ENCODE data around the gene SFTA2. TPM values are rescaled to one million over a fixed set of nuclear protein-coding genes. Genes with fewer than 3 reads are reported as not detected.

SFTA2 gene
- not detected in 2 replicates for total RNA-seq

GRCh38 chr6:30931969-30932645 is at the start of gene SFTA2:
SFTA2 (minus strand) TSS chr6:30932170; CDS start chr6:30932096, 74 bp downstream.

DNA sequence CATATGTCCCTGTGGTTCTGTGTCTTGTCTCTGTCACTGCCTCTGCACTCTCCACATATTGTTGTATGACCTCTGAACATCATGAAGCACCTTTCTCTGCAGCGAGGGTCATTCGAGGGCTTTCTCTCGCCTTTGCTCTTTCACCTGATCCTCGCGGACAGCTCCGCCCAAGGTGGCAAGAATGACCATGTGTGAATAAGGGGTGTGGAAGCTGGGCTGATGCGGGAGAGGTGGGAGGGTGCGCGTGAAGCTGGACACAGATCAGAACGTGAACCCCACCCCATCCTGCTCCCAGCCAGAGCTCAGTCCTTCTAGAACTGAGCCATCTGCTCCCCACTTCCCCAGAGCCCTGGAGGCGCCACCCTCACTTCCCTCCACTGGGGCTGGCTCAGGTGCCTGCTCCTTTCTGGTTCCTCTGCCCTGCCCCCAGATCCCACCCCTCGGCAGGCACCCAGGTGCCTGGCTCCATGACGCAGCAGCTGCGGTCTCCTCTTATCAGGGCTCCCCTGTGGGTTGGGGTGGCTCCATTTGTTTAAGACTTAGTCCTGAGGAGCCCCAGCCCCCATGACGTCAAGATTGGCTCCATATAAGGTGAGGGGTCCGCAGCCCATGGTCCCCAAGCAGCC is 8.5 kb upstream of the SFTA2 start, which contains the start of gene MUCL3:
Gene MUCL3 (plus strand): TSS at position 613 of the 626 bp plus-strand sequence. CDS start 27 bp downstream, outside the sequence.

DNA sequence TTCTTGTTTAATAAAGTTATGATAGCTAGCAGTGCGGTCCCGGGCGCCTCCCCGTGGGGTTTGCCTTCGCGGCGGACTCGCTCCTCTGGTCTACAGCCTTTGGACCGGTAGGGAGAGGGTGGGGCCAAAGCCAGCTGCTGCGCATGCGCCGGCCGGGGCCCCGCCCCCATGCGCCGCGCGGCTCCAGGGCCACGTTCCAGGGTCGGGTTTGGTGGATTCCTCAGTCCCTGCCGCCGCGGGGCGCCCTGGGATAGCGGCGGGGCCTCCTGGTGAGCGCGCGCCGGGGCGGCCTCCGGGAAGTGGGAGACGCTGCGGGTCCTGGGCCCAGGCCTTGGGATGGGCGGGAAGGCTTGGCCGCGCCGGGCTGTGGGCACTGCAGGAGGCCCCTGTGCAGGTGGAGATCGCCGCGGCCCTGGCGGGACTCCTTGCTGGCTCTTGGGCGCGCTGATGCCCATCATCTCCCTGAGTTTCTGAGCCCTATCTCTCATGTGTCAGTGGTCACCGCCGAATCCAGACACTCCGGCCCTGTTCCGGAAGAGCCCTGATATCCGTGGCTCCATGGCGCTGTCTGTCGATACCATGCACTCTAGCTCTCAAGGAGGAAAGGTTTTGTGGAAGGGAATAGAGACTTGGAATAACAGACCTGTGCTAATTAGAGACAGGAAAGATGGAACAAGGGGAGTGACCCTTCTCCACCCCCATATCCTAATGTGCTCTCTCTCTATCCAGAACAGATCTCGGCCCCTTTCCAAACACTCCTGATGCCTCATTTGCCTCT is 17.7 kb downstream of the SFTA2 start, which contains the start of gene VARS2:
Gene VARS2 (plus strand): TSS at position 163 of the 778 bp plus-strand sequence. CDS start 599 bp downstream, at position 762.

DNA sequence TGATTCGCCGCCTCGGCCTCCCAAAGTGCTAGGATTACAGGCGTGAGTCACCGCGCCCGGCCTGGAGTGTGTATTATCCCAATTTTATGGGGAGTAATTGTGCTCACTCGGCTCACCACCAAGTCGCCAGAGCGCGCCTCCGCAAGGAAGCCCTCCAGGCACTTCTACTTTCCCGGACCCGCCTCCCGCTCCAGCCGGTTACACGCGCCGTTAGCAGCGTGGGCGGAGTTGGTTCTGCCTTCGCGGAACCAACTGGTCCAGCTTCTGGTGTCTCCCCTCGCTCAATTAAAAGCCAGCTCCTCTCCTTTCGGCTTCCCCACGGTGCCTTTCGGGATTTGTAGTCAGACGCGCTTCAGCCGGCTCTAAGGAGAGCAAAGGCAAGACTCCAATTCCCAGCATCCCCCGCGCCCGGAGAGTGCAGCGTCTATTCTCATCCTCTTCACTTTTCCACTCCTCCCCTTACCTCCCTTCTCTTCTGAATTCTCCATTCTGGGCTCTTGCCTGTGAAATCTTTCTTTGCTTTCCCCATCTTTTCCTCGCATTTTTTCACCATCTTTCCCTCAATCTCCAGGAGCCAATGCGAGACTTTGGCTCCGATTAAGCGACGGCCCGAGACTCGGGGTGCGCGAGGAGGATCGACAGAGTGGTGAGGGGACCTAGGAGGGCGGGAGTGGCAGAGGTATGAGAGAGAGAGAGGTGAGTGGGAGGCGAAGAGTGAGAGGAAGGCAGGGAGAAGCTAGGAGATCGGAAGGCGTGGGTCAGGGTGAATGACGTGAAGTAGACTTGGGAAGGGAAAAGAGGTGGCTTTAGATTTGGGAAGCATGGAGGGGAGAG is 24.0 kb downstream of the SFTA2 start, which contains the start of gene GTF2H4:
Gene GTF2H4 (plus strand): TSS at position 450 of the 834 bp plus-strand sequence.

GRCh38 chr6:30883685-30884520 is 48.1 kb downstream of the SFTA2 start, which contains the start of gene DDR1:
DDR1 (plus strand) TSS chr6:30884519; CDS start chr6:30888730, 4,211 bp downstream.

Other genes starting within 250 kb of the SFTA2 start
- gene PPP1R18, start 245.5 kb downstream of the SFTA2 start, total RNA-seq = 58.6 and 62.5 TPM in 2 replicates
- 21.0 and 24.1 TPM in 2 replicates for gene NRM, start 241.2 kb downstream of the SFTA2 start, total RNA-seq
- 9.8 and 11.6 TPM in 2 replicates for gene MDC1, start 214.9 kb downstream of the SFTA2 start, total RNA-seq
- gene TUBB, start 211.8 kb downstream of the SFTA2 start, total RNA-seq = 2,052 and 2,194 TPM in 2 replicates
- gene FLOT1, start 189.5 kb downstream of the SFTA2 start, total RNA-seq = 178 and 180 TPM in 2 replicates
- 56.9 and 75.8 TPM in 2 replicates for gene IER3, start 187.6 kb downstream of the SFTA2 start, total RNA-seq
- gene DDR1, start 47.7 kb downstream of the SFTA2 start, total RNA-seq = 12.3 and 13.1 TPM in 2 replicates
- gene GTF2H4, start 24.0 kb downstream of the SFTA2 start, total RNA-seq = 9.4 and 10.9 TPM in 2 replicates
- 23.0 and 25.9 TPM in 2 replicates for gene VARS2, start 17.9 kb downstream of the SFTA2 start, total RNA-seq
- not detected in 2 replicates for gene MUCL3, start 8.8 kb upstream of the SFTA2 start, total RNA-seq
- gene MUC21, start 51.5 kb upstream of the SFTA2 start, total RNA-seq = not detected in 2 replicates
- gene MUC22, start 78.3 kb upstream of the SFTA2 start, total RNA-seq = not detected in 2 replicates
- gene C6orf15, start 180.4 kb upstream of the SFTA2 start, total RNA-seq = not detected in 2 replicates
- gene PSORS1C1, start 182.6 kb upstream of the SFTA2 start, total RNA-seq = under 0.01 and 0.15 TPM in 2 replicates
- gene CDSN, start 188.3 kb upstream of the SFTA2 start, total RNA-seq = not detected in 2 replicates
- gene PSORS1C2, start 206.9 kb upstream of the SFTA2 start, total RNA-seq = not detected in 2 replicates
- gene CCHCR1, start 225.6 kb upstream of the SFTA2 start, total RNA-seq = 19.9 and 23.9 TPM in 2 replicates
- gene TCF19, start 226.4 kb upstream of the SFTA2 start, total RNA-seq = 52.1 and 56.8 TPM in 2 replicates
- not detected in 2 replicates for gene POU5F1, start 238.5 kb upstream of the SFTA2 start, total RNA-seq